HTERT RPE-1 (cell line): ENCODE measurements around the gene TMEM63A.

Experiments
- in situ Hi-C: fragments of 300-500 bp; cut with MboI; formaldehyde crosslinking; loops from 4 replicates; pipeline ENCODE4 v1.14.3; 2020; ENCODE audit warnings: low sequenced_read_pairs

TMEM63A gene

GRCh38 chr1:225868631-225869330 is 13.4 kb downstream of the TMEM63A start:
- in situ Hi-C loops, result no loop called here

GRCh38 chr1:225866981-225867380 is 15.2 kb downstream of the TMEM63A start:
- in situ Hi-C loops, result no loop called here

GRCh38 chr1:225866061-225866837 is 15.9 kb downstream of the TMEM63A start:
- in situ Hi-C loops, result no loop called here

GRCh38 chr1:225865514-225865913 is 16.7 kb downstream of the TMEM63A start:
- in situ Hi-C loops, result no loop called here

GRCh38 chr1:225863167-225863566 is 19.0 kb downstream of the TMEM63A start:
- in situ Hi-C loops, result no loop called here

GRCh38 chr1:225862581-225862950 is 19.6 kb downstream of the TMEM63A start:
- in situ Hi-C loops, result no loop called here

DNA sequence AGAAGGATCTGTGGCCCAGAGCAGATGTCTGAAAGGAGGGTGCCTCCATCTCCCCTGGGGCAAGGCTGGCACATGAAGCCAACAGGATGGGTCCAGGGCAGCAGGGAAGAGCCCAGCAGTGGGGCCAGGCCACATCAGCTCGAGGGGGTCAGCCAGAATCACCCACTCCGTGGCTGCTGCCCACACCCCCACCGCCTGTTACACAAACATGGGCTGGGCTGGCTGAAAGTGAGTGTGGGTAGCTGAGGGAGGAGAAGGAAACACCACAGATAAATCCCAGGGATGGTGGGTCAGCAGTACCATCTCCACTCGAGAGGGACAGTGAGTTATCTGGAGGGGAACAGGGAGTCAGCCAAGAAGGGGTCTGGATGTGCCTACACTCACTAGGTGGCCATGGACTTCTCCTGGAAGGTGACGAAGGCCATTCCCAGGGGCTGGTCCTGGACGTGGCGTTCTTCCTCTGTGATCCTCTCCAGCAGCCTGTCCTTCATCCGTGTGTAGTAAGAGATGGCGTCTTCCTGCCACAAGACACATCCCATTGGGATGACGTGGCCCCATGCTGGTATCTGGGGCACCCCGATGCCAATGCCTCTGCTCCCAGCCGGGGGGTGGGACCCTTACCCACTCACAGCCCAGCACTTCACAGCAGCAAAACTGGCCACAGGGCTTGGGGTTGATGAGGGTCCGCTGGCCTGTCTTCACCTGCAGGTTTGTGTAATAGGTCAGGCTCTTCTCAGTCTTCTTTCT is 20.2 kb downstream of the TMEM63A start:
- in situ Hi-C loops, result no loop called here

DNA sequence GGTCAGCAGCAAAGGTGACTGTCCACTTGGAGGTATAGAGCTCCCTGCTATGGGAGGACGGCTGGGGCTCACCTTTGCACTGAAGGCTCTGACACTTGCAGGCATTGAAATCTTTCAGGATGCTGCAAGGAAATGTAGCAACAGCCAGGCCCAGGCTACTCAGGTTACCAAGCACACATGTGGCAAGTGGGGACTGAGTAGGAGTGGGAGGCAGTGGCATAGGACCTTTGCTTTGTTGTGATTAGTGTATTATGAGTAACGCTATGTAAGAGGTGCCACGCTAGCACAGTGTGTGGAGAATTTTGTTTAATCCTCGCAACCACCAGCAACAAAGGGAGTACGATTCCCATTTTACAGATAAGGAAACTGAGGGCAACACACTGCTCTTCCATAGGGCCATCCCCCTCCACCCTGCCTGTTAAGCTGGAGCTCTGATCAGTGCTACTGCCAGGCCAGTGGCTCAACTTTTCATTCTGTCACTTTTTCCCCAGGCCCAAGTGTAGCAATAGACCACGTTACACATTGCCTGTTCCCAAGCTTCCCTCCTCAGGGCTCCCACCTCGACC is 21.2 kb downstream of the TMEM63A start:
- in situ Hi-C loops, result no loop called here

GRCh38 chr1:225860107-225860506 is 22.1 kb downstream of the TMEM63A start:
- in situ Hi-C loops, result no loop called here

DNA sequence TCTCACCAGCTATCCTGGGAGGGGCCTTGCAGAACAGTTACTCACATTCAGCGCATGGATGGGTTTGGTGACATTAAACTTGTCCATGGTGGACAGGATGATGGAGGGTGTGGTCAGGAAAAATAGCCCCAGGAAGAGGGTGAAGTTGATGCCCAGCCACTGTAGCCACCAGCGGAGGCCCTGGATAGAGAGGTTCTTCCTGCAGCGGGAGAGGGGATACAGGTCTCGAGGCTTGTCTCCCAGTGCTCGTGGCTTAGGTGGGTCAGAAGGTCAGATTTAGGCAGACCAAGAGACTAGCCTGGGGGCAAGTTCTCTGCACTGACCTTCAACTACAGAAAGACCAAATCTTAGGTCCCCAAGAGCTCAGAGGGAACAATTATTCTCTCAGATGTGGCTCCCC is 23.0 kb downstream of the TMEM63A start:
- in situ Hi-C loops, result no loop called here

- in situ Hi-C loops, result no loop called here
Measured at GRCh38 chr1:225857256-225857655, 24.9 kb downstream of the TMEM63A start.

DNA sequence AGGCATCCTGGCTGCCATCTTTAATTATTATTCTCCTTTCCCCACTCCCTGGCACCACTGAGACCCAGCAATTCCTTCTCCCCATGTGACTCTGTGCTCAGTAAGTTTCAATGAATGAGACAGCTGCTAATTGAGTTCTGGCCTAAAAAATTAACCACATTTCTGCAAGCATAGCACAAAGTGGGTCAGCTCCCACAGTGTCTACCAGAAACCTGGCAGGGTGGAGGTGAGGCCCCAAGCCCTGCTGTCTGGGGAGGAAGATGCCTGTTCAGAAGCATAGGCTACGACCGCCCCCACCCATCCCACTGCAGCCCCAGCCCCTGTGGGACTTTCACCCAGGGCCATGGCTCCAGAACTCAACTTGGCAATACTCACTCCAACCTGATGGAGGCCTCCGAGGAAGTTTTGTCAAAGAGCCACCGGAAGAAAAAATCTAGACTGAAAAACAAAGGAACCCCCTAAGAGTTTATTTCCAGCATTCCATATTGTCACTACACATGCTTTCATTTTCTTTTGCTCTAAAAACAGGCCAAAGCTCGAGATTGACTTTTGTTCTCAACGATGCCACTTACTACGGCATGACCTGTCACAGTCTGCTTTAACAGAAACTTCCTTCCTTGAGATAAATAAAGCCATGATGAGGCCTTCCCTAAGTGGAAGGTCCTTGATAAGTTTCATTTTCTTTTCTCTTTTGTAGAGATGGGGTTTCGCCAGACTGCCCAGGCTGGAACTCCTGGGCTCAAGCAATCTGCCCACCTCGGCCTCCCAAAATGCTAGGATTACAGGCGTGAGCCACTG is 26.5 kb downstream of the TMEM63A start:
- in situ Hi-C loops, result no loop called here

DNA sequence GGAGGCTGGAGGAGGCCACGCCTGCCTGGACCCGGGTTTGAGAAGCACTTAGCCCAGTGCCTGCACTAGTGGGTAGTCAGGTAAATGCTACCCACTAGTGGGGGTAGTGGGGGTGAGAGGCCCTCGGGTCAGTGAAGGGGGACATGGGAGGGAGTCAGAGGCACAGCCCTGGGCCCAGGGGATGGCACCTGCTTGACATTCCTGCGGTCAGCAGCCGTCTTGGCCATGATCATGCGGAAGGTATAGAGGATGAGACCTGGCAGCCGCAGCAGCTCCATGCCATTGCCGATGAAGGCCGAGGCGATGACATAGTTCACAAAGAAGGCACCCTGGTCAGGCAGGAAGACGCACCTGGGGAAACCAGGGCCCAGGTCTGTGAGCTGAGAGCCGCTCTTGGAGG is 28.7 kb downstream of the TMEM63A start:
- in situ Hi-C loops, result no loop called here

- in situ Hi-C loops, result no loop called here
Measured at GRCh38 chr1:225852413-225853124, 29.6 kb downstream of the TMEM63A start.

- in situ Hi-C loops, result no loop called here
Measured at GRCh38 chr1:225851805-225852204, 30.4 kb downstream of the TMEM63A start.

GRCh38 chr1:225850370-225850769 is 31.8 kb downstream of the TMEM63A start:
- in situ Hi-C loops, result no loop called here

DNA sequence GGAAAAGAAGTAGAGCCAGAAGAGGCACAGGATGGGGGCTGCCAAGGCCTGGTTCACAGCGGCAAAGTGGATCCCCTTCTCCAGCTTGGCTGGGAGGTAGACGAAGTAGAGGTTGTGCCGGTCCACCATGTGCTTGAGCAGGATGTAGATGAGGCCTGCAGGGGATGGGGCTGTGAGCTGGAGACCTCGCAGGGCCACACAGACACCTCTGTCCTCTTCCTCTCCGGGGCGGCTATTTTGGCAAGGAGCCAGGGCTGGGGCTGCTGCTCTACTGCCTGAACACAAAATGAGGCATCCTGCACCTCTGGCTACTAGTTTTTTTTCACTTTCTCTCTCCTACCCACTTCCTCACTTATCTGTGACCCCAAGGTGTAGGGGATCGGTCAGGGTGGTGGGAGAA is 32.3 kb downstream of the TMEM63A start:
- in situ Hi-C loops, result no loop called here

DNA sequence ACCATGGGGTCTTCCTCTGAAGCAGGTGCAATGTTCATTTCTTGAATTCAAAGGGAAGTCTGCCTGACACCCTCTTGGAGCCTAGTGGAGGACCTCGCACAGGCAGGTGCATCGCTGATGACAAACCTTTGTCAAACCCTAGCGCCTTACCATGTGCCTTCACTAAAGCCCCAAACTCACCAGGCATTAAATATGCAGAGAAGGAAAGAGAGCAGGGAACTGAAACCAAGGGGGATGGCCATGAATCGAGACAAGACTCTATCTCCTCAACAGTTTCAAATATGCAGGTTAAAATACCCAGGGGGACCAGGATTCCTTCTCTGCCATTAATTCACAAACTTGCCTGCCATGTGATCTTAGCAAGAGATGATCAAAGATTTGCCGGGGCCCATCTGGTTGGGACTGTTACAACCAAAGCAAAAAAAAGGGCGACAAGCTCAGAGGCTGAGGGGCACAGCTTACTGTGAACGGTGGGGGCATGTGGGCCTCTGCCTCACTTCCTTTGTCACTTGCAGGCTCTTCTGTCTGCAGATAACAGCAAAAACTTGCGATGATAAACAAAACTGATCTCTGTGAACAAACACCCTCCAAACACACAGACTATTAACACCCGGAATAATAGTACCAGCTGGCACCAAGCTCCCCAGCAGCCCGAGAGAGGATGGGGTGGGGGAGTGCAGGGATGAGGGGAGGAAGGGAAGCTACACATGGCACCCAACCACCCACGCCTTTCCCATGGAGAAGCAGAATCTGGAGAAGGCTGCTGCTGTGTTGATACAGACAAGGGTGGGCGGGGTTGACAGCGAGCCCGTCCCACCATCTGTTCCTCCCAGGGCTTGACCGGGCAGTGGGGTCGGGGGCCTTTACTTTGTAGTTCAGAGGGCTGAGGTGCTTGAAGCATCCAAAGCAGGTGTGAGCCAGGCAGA is 33.9 kb downstream of the TMEM63A start:
- in situ Hi-C loops, result no loop called here

DNA sequence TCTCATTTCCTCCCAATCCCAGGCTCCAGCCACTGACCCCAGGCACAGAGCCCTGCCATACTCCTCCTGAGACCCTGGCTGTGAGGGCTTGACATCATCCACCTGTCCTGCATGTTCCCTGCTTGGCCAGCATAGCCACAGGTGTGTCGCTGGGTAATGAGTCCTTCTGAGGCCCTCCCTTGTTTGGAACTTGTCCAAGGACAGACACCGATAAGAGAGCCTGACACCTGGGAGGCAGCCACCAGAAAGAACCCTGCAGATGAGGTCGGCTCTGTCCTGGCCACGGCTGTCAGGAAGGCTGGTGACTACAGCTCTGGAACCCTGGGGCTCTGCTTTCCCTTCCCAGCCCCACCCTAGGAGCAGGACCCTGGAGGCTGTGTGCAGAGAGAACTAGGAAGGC is 34.6 kb downstream of the TMEM63A start:
- in situ Hi-C loops, result no loop called here
